SK-N-MC (cell line): ENCODE results near the gene FCN2.

Experiments used
- DNase-seq: peaks from one replicate; pipeline ENCODE4 v3.0.0-alpha.2; 2011; ENCODE audit warnings: low read depth, low spot score
- H3K27ac ChIP-seq: fragments of 200-600 bp; sonication (generic); 2 replicates; pipeline ENCODE4 v1.5.1; 2016; ENCODE audit warnings: mixed run types
- H3K36me3 ChIP-seq: fragments of 200-600 bp; sonication (generic); 2 replicates; pipeline ENCODE4 v1.6.1; 2017; ENCODE audit warnings: antibody characterized with exemption, low read length, mixed read lengths; ENCODE audit not compliant: insufficient read depth
- H3K4me3 ChIP-seq: fragments of 200-600 bp; sonication (generic); 2 replicates; pipeline ENCODE4 v1.5.1; 2016
- H3K9ac ChIP-seq: fragments of 200-600 bp; sonication (generic); 2 replicates; pipeline ENCODE4 v1.8.0; 2017; ENCODE audit warnings: mixed run types, mixed read lengths; ENCODE audit not compliant: insufficient read length
- H3K9me3 ChIP-seq: fragments of 200-600 bp; sonication (generic); 2 replicates; pipeline ENCODE4 v1.6.1; 2017; ENCODE audit warnings: low read depth, mild to moderate bottlenecking, antibody characterized with exemption, low read length, moderate library complexity, mixed read lengths
- EZH2 ChIP-seq: fragments of 200-600 bp; sonication (generic); IDR thresholded peaks from one replicate; pipeline ENCODE4 v1.6.1; 2017; ENCODE audit warnings: antibody characterized with exemption
- FOXP2 ChIP-seq: optimal IDR thresholded peaks from 2 replicates; pipeline ENCODE3; 2011; ENCODE audit warnings: mild to moderate bottlenecking, moderate library complexity; ENCODE audit not compliant: insufficient read depth; ENCODE audit errors: extremely low read length, control extremely low read depth
- POLR2AphosphoS5 ChIP-seq: IDR thresholded peaks from 2 replicates; pipeline ENCODE4 v1.6.1; 2012; ENCODE audit warnings: mild to moderate bottlenecking, low read depth, low read length, borderline replicate concordance

The FCN2 gene

DNA sequence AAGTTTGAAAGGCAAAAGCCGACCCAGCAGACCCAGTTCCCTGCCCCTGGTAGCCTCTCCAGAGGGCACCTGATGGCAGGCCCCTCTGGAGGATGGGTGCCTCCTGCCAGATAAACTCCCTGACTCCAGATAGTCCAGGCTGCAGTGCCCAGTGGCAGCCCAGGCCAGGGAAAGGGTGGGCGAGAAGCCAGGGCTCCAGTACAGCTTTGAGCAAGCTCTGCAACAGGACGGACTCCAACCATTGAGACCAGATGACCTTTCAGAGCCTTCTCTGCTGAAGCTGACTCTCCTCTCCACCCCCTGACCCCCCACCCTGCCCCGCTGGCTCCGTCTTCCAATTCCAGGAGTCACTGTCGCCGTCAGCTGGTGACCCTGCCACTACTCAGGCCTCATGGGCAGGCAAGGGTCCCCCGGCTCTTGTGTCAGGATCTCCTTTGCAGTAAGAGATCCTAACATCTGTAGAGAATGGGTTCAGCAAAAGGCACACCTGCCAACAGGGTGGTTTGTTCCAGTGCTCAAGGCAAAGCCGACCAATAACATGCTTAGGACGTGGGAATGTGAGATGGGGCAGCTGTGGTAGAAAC lies 52.6 kb downstream of the FCN2 start:
- Histone ChIP-seq H3K36me3 (no peaks in the 10 kb centered on the region), H3K9ac (no peak overlapping the region), H3K9me3 (no peaks in the 10 kb centered on the region), H3K27ac (no peak overlapping the region), H3K4me3 (no peak overlapping the region)
- TF ChIP-seq EZH2, result no peak
- DNase-seq, result no peak

DNA sequence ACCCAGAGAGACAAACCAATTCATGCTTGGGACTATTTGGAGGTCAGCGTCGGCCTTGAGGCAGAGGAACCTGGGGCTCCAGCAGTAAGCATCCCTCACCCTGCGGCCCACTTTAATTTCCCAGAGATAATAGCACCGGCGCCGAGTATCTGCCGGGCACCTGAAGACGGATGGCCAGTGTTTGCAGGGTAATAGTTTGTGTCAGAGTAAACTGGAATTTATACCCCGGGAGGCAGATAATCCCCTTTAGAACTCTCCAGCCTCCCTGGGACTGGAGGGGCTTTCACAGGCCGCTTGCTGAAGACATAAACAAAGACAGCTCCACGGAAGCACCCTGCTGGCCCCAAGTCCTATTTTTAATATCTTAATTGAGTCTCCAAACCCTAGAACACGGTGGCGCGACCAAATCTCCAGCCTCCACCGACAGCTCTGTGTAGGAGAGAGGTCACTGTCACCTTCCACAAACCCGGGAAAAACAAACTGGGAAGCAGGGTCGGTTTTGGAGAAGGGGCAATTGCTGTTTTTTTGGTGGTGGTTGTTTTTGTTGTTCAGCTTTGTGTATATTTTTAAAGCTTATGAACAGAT lies 54.5 kb downstream of the FCN2 start:
- no peak for DNase-seq
- no peaks in the 10 kb centered on the region for H3K9me3 ChIP-seq
- no peak overlapping the region for H3K4me3 ChIP-seq
- H3K9ac ChIP-seq, result peak overlapping the region; percentile 26
- no peaks in the 10 kb centered on the region for H3K36me3 ChIP-seq
- TF ChIP-seq POLR2AphosphoS5, result no peak
- no peak for TF ChIP-seq EZH2
- no peak for TF ChIP-seq FOXP2
- no peak overlapping the region for H3K27ac ChIP-seq

- no peak overlapping the region for H3K4me3 ChIP-seq
- H3K9ac ChIP-seq, result peak overlapping the region; percentile 26
- H3K36me3 ChIP-seq, result no peaks in the 10 kb centered on the region
- TF ChIP-seq FOXP2 (no peak), EZH2 (no peak), POLR2AphosphoS5 (no peak)
- no peaks in the 10 kb centered on the region for H3K9me3 ChIP-seq
- H3K27ac ChIP-seq, result no peak overlapping the region
- no peak for DNase-seq
These were observed 55.2 kb downstream of the FCN2 start for GRCh38 chr9:134935701-134936345.

DNA sequence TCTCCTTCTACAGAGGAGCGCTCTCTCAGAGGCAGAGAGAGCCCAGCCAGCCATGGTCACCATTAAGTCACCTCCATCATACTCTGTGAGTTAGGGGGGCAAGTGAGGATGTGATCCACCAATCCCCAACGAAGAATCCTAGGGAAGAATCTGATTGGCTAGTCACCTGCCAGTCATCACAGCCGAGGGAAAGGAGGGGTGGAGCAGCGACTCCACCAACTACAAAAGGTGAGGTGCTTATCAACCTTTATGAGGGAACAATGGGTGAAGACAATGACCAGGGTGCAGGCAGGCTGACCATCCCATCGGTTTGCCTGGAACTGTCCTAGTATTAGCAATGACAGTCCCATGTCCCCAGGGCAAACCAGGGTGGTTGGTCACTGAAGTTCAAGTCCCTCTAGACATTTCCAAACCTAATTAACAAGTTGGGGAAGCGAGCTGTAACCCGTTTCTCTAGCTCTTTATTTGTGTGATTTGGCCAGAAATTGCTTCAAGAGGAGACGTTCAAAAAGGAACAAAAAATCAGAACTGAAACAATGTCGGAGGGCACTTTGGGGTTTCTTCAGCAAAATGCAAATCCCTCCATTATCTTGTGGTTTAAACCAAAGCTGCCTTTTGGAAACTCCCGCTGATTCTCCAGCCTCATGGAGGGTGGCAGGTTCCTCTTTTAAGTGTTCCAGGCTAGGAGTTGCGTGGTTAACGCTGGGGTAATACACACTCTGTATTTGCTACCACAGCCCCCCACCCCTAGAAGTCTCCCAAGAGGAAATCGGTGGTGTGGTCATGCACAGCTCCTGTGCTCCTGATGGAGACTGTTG lies 55.9 kb downstream of the FCN2 start:
- TF ChIP-seq POLR2AphosphoS5, result no peak
- TF ChIP-seq EZH2, result no peak
- TF ChIP-seq FOXP2, result no peak
- no peak for DNase-seq
- Histone ChIP-seq H3K36me3 (no peaks in the 10 kb centered on the region), H3K9ac (no peak overlapping the region), H3K27ac (no peak overlapping the region), H3K4me3 (no peak overlapping the region), H3K9me3 (no peaks in the 10 kb centered on the region)
